Mesothelial cell of epicardium (in vitro differentiated cells): ENCODE data around the gene FN3K. TPM values are rescaled to one million over a fixed set of nuclear protein-coding genes. Genes with fewer than 3 reads are reported as not detected.
A peak's percentile ranks its signal among the peaks of the same experiment; 100 is the strongest.

ENCODE experiments used
- DNase-seq, 2 experiments: peaks; one replicate each; pipeline ENCODE4 v3.0.0; 2021; ENCODE audit warnings: low spot score in 2 of 2; ENCODE audit not compliant: unreplicated experiment in 2 of 2
- H3K27ac Mint-ChIP-seq: 2 replicates; pipeline ENCODE4 v1.8.0; 2021; ENCODE audit warnings: mixed read lengths
- H3K27me3 Mint-ChIP-seq: 2 replicates; pipeline ENCODE4 v1.8.0; 2021; ENCODE audit warnings: low read depth, mixed read lengths
- H3K36me3 Mint-ChIP-seq: 2 replicates; pipeline ENCODE4 v1.8.0; 2021; ENCODE audit warnings: mixed read lengths
- H3K4me1 Mint-ChIP-seq: 2 replicates; pipeline ENCODE4 v1.8.0; 2021; ENCODE audit warnings: mixed read lengths
- H3K4me3 Mint-ChIP-seq: 2 replicates; pipeline ENCODE4 v1.8.0; 2021; ENCODE audit warnings: mild to moderate bottlenecking, moderate library complexity, mixed read lengths
- H3K9me3 Mint-ChIP-seq: 2 replicates; pipeline ENCODE4 v1.8.0; 2021; ENCODE audit warnings: mixed read lengths
- CTCF ChIP-seq: fragments of 200-600 bp; sonication (generic); IDR thresholded peaks from one replicate; pipeline ENCODE4 v1.5.0; 2021; ENCODE audit warnings: antibody characterized with exemption; ENCODE audit not compliant: unreplicated experiment
- total RNA-seq: library from RNA; stranded (reverse); gene quantifications from 3 replicates; pipeline ENCODE4 v1.2.1, GENCODE V29; 2021

The FN3K gene
- total RNA-seq, 1 donor from 2014 or later = 33.0 TPM

GRCh38 chr17:82750241-82750908, 15.0 kb downstream of the FN3K start:
- peaks cover 27% of the 10 kb centered on the region for H3K4me1 Mint-ChIP-seq
- H3K27ac Mint-ChIP-seq = peak overlapping the region; percentile 12
- H3K36me3 Mint-ChIP-seq = peaks cover 21% of the 10 kb centered on the region
- H3K4me3 Mint-ChIP-seq = peak overlapping the region; percentile 47
- no peak for TF ChIP-seq CTCF
- peaks cover 19% of the 10 kb centered on the region for H3K9me3 Mint-ChIP-seq
- DNase-seq = no peak
- no peaks in the 10 kb centered on the region for H3K27me3 Mint-ChIP-seq

- TF ChIP-seq CTCF = no peak
- no peak overlapping the region for H3K27ac Mint-ChIP-seq
- peak overlapping the region; percentile 59 for H3K4me3 Mint-ChIP-seq
- H3K9me3 Mint-ChIP-seq = peaks cover 15% of the 10 kb centered on the region
- H3K36me3 Mint-ChIP-seq = peaks cover 16% of the 10 kb centered on the region
- DNase-seq = no peak
- peaks cover 34% of the 10 kb centered on the region for H3K4me1 Mint-ChIP-seq
- H3K27me3 Mint-ChIP-seq = no peaks in the 10 kb centered on the region
These were observed 15.8 kb downstream of the FN3K start for GRCh38 chr17:82751171-82751570.

- Mint-ChIP-seq H3K27ac (peak within 1 kb of the TSS; percentile 40), H3K36me3 (peaks cover 14% of the 10 kb centered on the region), H3K9me3 (peaks cover 12% of the 10 kb centered on the region), H3K27me3 (no peaks in the 10 kb centered on the region), H3K4me1 (peaks cover 35% of the 10 kb centered on the region), H3K4me3 (peak within 1 kb of the TSS; percentile 79)
- TF ChIP-seq CTCF = no peak
- peak; percentile 93 to 96 for DNase-seq
These were observed 16.4 kb downstream of the FN3K start, which contains the start of gene TBCD for GRCh38 chr17:82751571-82752370. TBCD (plus strand) TSS chr17:82752065; CDS start chr17:82752194, 129 bp downstream.

GRCh38 chr17:82752371-82753200, 17.2 kb downstream of the FN3K start:
- peaks cover 8% of the 10 kb centered on the region for H3K9me3 Mint-ChIP-seq
- peak in 1 of 2 experiments; percentile 64 for DNase-seq
- H3K36me3 Mint-ChIP-seq = peaks cover 10% of the 10 kb centered on the region
- peak overlapping the region; percentile 79 for H3K4me3 Mint-ChIP-seq
- H3K27me3 Mint-ChIP-seq = no peaks in the 10 kb centered on the region
- no peak for TF ChIP-seq CTCF
- peak overlapping the region; percentile 40 for H3K27ac Mint-ChIP-seq
- H3K4me1 Mint-ChIP-seq = peaks cover 35% of the 10 kb centered on the region

- no peak for TF ChIP-seq CTCF
- H3K27ac Mint-ChIP-seq = peak overlapping the region; percentile 40
- no peak for DNase-seq
These were observed 17.7 kb downstream of the FN3K start for GRCh38 chr17:82753201-82753464.

More at GRCh38 chr17:82753201-82753464, 17.7 kb downstream of the FN3K start:
- Mint-ChIP-seq H3K9me3 (peaks cover 5% of the 10 kb centered on the region), H3K4me1 (peaks cover 35% of the 10 kb centered on the region), H3K4me3 (peak overlapping the region; percentile 79), H3K36me3 (peaks cover 10% of the 10 kb centered on the region), H3K27me3 (no peaks in the 10 kb centered on the region)
